ENCODE data around the gene CUL1. TPM values are rescaled to one million over a fixed set of nuclear protein-coding genes. Genes with fewer than 3 reads are reported as not detected.

CUL1 gene
- total RNA-seq, 1 experiment from 2014 or later: 43.6 TPM

GRCh38 chr7:148652773-148653172 lies 45.9 kb upstream of the CUL1 start:
- H3K36me3 ChIP-seq (ENCODE audit: low read depth, low read length): no peaks in the 10 kb centered on the region
- no peak overlapping the region for H3K27ac ChIP-seq (ENCODE audit: low read length)
- no peaks in the 10 kb centered on the region for H3F3A ChIP-seq (ENCODE audit: low read length, unreplicated experiment)
- POLR2A ChIA-PET (ENCODE audit: unreplicated experiment): no interaction called here
- no peaks in the 10 kb centered on the region for H3K27me3 ChIP-seq (ENCODE audit: low read length)
- BruUV-seq (replicated peaks): no TSS peak
- no peaks in the 10 kb centered on the region for H3K9me3 ChIP-seq (ENCODE audit: low read length)
- CTCF ChIA-PET: no interaction called here
- H3K9ac ChIP-seq (ENCODE audit: low read length): no peak overlapping the region
- H3K4me2 ChIP-seq (ENCODE audit: low read length): no peak overlapping the region
- H4K20me1 ChIP-seq (ENCODE audit: low read length): no peaks in the 10 kb centered on the region
- no peaks in the 10 kb centered on the region for H3K79me2 ChIP-seq (ENCODE audit: low read length)
- H2AFZ ChIP-seq (ENCODE audit: low read length): no peak overlapping the region
- intact Hi-C loops (cut with micrococcal nuclease): loop anchor here (5.0 kb wide), 1 partner anchor 45 kb away; the partner anchor contains the start of gene CUL1
- ATAC-seq: no peak
- peaks cover 12% of the 10 kb centered on the region; the same call in 1 of the 2 replicates for H3K4me1 ChIP-seq (ENCODE audit: insufficient read depth, low read length)
- no peak for TF ChIP-seq EZH2phosphoT487 (IDR thresholded peaks at IDR 0.05; ENCODE audit: borderline replicate concordance, low read length)
- TF ChIP-seq CTCF (conservative IDR thresholded peaks at IDR 0.05; ENCODE audit: low read depth, low read length): no peak
- no peak for TF ChIP-seq EZH2 (IDR thresholded peaks at IDR 0.05; ENCODE audit: low read length, unreplicated experiment)
- DNase-seq: no peak
- no peaks in the 10 kb centered on the region for H3K9me2 ChIP-seq (replicated peaks; ENCODE audit: low read length)
- no peak overlapping the region for H3K4me3 ChIP-seq (ENCODE audit: low read length)

- no TSS peak for BruUV-seq (replicated peaks)
- no peaks in the 10 kb centered on the region for H3F3A ChIP-seq (ENCODE audit: low read length, unreplicated experiment)
- DNase-seq (no peak), ATAC-seq (no peak)
- H3K4me3 ChIP-seq (ENCODE audit: low read length): no peak overlapping the region
- no peak overlapping the region for H2AFZ ChIP-seq (ENCODE audit: low read length)
- no peaks in the 10 kb centered on the region for H3K27me3 ChIP-seq (ENCODE audit: low read length)
- POLR2A ChIA-PET (ENCODE audit: unreplicated experiment): no interaction called here
- H4K20me1 ChIP-seq (ENCODE audit: low read length): no peaks in the 10 kb centered on the region
- CTCF ChIA-PET: no interaction called here
- H3K27ac ChIP-seq (ENCODE audit: low read length): no peak overlapping the region
- H3K9me3 ChIP-seq (ENCODE audit: low read length): no peaks in the 10 kb centered on the region
- H3K9ac ChIP-seq (ENCODE audit: low read length): no peak overlapping the region
- no peaks in the 10 kb centered on the region for H3K79me2 ChIP-seq (ENCODE audit: low read length)
- H3K36me3 ChIP-seq (ENCODE audit: low read depth, low read length): no peaks in the 10 kb centered on the region
- intact Hi-C loops (cut with micrococcal nuclease): no loop called here
- TF ChIP-seq EZH2phosphoT487 (IDR thresholded peaks at IDR 0.05; ENCODE audit: borderline replicate concordance, low read length) (no peak), EZH2 (IDR thresholded peaks at IDR 0.05; ENCODE audit: low read length, unreplicated experiment) (no peak), CTCF (conservative IDR thresholded peaks at IDR 0.05; ENCODE audit: low read depth, low read length) (no peak)
- H3K4me1 ChIP-seq (ENCODE audit: insufficient read depth, low read length): no peaks in the 10 kb centered on the region
- H3K9me2 ChIP-seq (replicated peaks; ENCODE audit: low read length): no peaks in the 10 kb centered on the region
- no peak overlapping the region for H3K4me2 ChIP-seq (ENCODE audit: low read length)
These were observed 40.8 kb upstream of the CUL1 start for GRCh38 chr7:148657929-148658328.

- H4K20me1 ChIP-seq (ENCODE audit: low read length): no peaks in the 10 kb centered on the region
- H3K36me3 ChIP-seq (ENCODE audit: low read depth, low read length): no peaks in the 10 kb centered on the region
- ChIA-PET CTCF (no interaction called here), POLR2A (ENCODE audit: unreplicated experiment) (no interaction called here)
- no peaks in the 10 kb centered on the region for H3F3A ChIP-seq (ENCODE audit: low read length, unreplicated experiment)
- no peak overlapping the region for H2AFZ ChIP-seq (ENCODE audit: low read length)
- no peak overlapping the region for H3K27ac ChIP-seq (ENCODE audit: low read length)
- H3K9me3 ChIP-seq (ENCODE audit: low read length): no peaks in the 10 kb centered on the region
- intact Hi-C loops (cut with micrococcal nuclease): no loop called here
- H3K4me3 ChIP-seq (ENCODE audit: low read length): no peak overlapping the region
- no peak overlapping the region for H3K9ac ChIP-seq (ENCODE audit: low read length)
- no peak overlapping the region for H3K4me2 ChIP-seq (ENCODE audit: low read length)
- H3K4me1 ChIP-seq (ENCODE audit: insufficient read depth, low read length): no peaks in the 10 kb centered on the region
- TF ChIP-seq CTCF (conservative IDR thresholded peaks at IDR 0.05; ENCODE audit: low read depth, low read length) (no peak), EZH2 (IDR thresholded peaks at IDR 0.05; ENCODE audit: low read length, unreplicated experiment) (no peak), EZH2phosphoT487 (IDR thresholded peaks at IDR 0.05; ENCODE audit: borderline replicate concordance, low read length) (no peak)
- DNase-seq (no peak), ATAC-seq (no peak)
- no peaks in the 10 kb centered on the region for H3K9me2 ChIP-seq (replicated peaks; ENCODE audit: low read length)
- BruUV-seq (replicated peaks): no TSS peak
- H3K79me2 ChIP-seq (ENCODE audit: low read length): no peaks in the 10 kb centered on the region
- H3K27me3 ChIP-seq (ENCODE audit: low read length): no peaks in the 10 kb centered on the region
These were observed 37.2 kb upstream of the CUL1 start for GRCh38 chr7:148661471-148661870.

Measured in PC-3 (cell line).